HL-60 (cell line): ENCODE results near the gene KDM3B.

Source experiments
- TF ChIP-seq, protein P1 (sequence below): IDR thresholded peaks from one replicate; pipeline ENCODE4 v1.5.1; 2011; ENCODE audit warnings: low read length, control low read depth, inconsistent platforms; ENCODE audit not compliant: insufficient read depth
- TF ChIP-seq, protein P2 (sequence below): IDR thresholded peaks from 2 replicates; pipeline ENCODE4 v1.6.1; 2012; ENCODE audit warnings: low read depth; ENCODE audit not compliant: insufficient replicate concordance

DNA sequence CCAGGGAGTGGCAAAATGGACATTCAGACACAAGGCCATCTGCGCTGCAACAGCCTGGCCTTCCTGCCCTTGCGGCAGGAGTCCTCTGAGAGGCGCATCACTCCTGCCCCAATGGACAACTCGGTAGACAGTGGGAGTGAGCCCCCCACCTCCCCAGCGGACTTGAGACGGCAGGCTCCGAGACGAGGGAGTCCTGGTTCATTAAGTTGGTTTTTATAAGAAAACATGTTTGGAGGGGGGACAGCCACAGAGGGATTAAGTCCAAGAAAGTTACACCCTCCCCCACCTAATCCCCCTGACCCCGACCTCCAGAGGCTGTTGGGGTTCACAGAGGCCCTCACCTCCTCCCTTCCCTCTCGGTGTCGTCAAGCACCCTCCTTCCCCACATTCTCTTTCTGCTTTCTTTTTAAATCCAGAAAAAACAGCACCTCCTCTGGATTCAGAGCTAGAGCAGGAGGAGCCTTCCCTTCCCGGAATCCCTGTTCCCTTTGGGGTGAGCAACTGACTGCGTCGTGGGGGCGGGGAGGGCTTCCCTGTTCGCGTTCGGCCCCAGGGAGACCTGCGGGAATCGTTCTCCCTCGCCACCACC lies 111.0 kb downstream of the KDM3B start:
- TF ChIP-seq, protein P1, sequence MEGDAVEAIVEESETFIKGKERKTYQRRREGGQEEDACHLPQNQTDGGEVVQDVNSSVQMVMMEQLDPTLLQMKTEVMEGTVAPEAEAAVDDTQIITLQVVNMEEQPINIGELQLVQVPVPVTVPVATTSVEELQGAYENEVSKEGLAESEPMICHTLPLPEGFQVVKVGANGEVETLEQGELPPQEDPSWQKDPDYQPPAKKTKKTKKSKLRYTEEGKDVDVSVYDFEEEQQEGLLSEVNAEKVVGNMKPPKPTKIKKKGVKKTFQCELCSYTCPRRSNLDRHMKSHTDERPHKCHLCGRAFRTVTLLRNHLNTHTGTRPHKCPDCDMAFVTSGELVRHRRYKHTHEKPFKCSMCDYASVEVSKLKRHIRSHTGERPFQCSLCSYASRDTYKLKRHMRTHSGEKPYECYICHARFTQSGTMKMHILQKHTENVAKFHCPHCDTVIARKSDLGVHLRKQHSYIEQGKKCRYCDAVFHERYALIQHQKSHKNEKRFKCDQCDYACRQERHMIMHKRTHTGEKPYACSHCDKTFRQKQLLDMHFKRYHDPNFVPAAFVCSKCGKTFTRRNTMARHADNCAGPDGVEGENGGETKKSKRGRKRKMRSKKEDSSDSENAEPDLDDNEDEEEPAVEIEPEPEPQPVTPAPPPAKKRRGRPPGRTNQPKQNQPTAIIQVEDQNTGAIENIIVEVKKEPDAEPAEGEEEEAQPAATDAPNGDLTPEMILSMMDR, result no peak
- TF ChIP-seq, protein P2, sequence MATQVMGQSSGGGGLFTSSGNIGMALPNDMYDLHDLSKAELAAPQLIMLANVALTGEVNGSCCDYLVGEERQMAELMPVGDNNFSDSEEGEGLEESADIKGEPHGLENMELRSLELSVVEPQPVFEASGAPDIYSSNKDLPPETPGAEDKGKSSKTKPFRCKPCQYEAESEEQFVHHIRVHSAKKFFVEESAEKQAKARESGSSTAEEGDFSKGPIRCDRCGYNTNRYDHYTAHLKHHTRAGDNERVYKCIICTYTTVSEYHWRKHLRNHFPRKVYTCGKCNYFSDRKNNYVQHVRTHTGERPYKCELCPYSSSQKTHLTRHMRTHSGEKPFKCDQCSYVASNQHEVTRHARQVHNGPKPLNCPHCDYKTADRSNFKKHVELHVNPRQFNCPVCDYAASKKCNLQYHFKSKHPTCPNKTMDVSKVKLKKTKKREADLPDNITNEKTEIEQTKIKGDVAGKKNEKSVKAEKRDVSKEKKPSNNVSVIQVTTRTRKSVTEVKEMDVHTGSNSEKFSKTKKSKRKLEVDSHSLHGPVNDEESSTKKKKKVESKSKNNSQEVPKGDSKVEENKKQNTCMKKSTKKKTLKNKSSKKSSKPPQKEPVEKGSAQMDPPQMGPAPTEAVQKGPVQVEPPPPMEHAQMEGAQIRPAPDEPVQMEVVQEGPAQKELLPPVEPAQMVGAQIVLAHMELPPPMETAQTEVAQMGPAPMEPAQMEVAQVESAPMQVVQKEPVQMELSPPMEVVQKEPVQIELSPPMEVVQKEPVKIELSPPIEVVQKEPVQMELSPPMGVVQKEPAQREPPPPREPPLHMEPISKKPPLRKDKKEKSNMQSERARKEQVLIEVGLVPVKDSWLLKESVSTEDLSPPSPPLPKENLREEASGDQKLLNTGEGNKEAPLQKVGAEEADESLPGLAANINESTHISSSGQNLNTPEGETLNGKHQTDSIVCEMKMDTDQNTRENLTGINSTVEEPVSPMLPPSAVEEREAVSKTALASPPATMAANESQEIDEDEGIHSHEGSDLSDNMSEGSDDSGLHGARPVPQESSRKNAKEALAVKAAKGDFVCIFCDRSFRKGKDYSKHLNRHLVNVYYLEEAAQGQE, result no peak
